Nephron (organoid): Measurements from ENCODE around the gene BAZ1B.

Experiments
- H3K27ac Mint-ChIP-seq, 3 experiments: 2 replicates each; pipeline ENCODE4 v1.8.0; 2020; ENCODE audit warnings: mixed read lengths in 3 of 3, mild to moderate bottlenecking in 2 of 3, moderate library complexity in 1 of 3
- H3K27me3 Mint-ChIP-seq: 2 replicates; pipeline ENCODE4 v1.8.0; 2021; ENCODE audit warnings: low read depth, mild to moderate bottlenecking, moderate library complexity, mixed read lengths
- H3K36me3 Mint-ChIP-seq: 2 replicates; pipeline ENCODE4 v1.8.0; 2020; ENCODE audit warnings: low read depth, mixed read lengths
- H3K4me1 Mint-ChIP-seq: 2 replicates; pipeline ENCODE4 v1.8.0; 2020; ENCODE audit warnings: mixed read lengths
- H3K4me3 Mint-ChIP-seq, 3 experiments: 2 replicates each; pipeline ENCODE4 v1.8.0; 2020; ENCODE audit warnings: mild to moderate bottlenecking in 3 of 3, mixed read lengths in 3 of 3, moderate library complexity in 2 of 3
- H3K9me3 Mint-ChIP-seq: 2 replicates; pipeline ENCODE4 v1.8.0; 2020; ENCODE audit warnings: mixed read lengths
- CTCF ChIP-seq, 3 experiments: fragments of 200-600 bp; sonication (generic); IDR thresholded peaks; one replicate each; pipeline ENCODE4 v1.5.0; 2021; ENCODE audit warnings: antibody characterized with exemption in 3 of 3; ENCODE audit not compliant: unreplicated experiment in 3 of 3

The BAZ1B gene

GRCh38 chr7:73436031-73436929 is 85.8 kb downstream of the BAZ1B start:
- peaks cover 25% of the 10 kb centered on the region for H3K36me3 Mint-ChIP-seq
- H3K4me3 Mint-ChIP-seq: peak overlapping the region; percentile 56 to 87 (median 80)
- no peak for TF ChIP-seq CTCF (IDR thresholded peaks at IDR 0.05; ENCODE audit: unreplicated experiment in 3 of 3)
- H3K9me3 Mint-ChIP-seq: no peaks in the 10 kb centered on the region
- peaks cover 40% of the 10 kb centered on the region for H3K4me1 Mint-ChIP-seq
- H3K27ac Mint-ChIP-seq: peak overlapping the region; percentile 7 to 37 (median 26)
- H3K27me3 Mint-ChIP-seq: peaks cover 5% of the 10 kb centered on the region

- TF ChIP-seq CTCF (IDR thresholded peaks at IDR 0.05; ENCODE audit: unreplicated experiment in 3 of 3): no peak
- Mint-ChIP-seq H3K27me3 (peaks cover 5% of the 10 kb centered on the region), H3K27ac (peak overlapping the region in 2 of 3 experiments; percentile 26 to 37), H3K9me3 (no peaks in the 10 kb centered on the region), H3K36me3 (peaks cover 18% of the 10 kb centered on the region), H3K4me1 (peaks cover 32% of the 10 kb centered on the region), H3K4me3 (peak overlapping the region; percentile 79 to 87 (median 82))
Measured at GRCh38 chr7:73435471-73436009, 86.6 kb downstream of the BAZ1B start.

- peaks cover 5% of the 10 kb centered on the region for H3K27me3 Mint-ChIP-seq
- H3K9me3 Mint-ChIP-seq: no peaks in the 10 kb centered on the region
- H3K36me3 Mint-ChIP-seq: peaks cover 11% of the 10 kb centered on the region
- peaks cover 27% of the 10 kb centered on the region for H3K4me1 Mint-ChIP-seq
- no peak for TF ChIP-seq CTCF (IDR thresholded peaks at IDR 0.05; ENCODE audit: unreplicated experiment in 3 of 3)
- H3K27ac Mint-ChIP-seq: peak overlapping the region in 1 of 3 experiments; percentile 43
- peak overlapping the region; percentile 79 to 87 (median 82) for H3K4me3 Mint-ChIP-seq
Measured at GRCh38 chr7:73434701-73435069, 87.4 kb downstream of the BAZ1B start.

GRCh38 chr7:73433924-73434700 is 88.0 kb downstream of the BAZ1B start:
- peaks cover 22% of the 10 kb centered on the region for H3K4me1 Mint-ChIP-seq
- no peak for TF ChIP-seq CTCF (IDR thresholded peaks at IDR 0.05; ENCODE audit: unreplicated experiment in 3 of 3)
- H3K9me3 Mint-ChIP-seq: no peaks in the 10 kb centered on the region
- peaks cover 6% of the 10 kb centered on the region for H3K36me3 Mint-ChIP-seq
- H3K4me3 Mint-ChIP-seq: peak overlapping the region; percentile 79 to 87 (median 82)
- H3K27me3 Mint-ChIP-seq: peaks cover 5% of the 10 kb centered on the region
- H3K27ac Mint-ChIP-seq: no peak overlapping the region

- Mint-ChIP-seq H3K4me1 (peaks cover 15% of the 10 kb centered on the region), H3K27ac (no peak overlapping the region), H3K9me3 (no peaks in the 10 kb centered on the region), H3K27me3 (peaks cover 5% of the 10 kb centered on the region), H3K4me3 (peak overlapping the region; percentile 64 to 79 (median 73)), H3K36me3 (no peaks in the 10 kb centered on the region)
- no peak for TF ChIP-seq CTCF (IDR thresholded peaks at IDR 0.05; ENCODE audit: unreplicated experiment in 3 of 3)
Measured at GRCh38 chr7:73432676-73433075, 89.4 kb downstream of the BAZ1B start.
